ENCODE results near the gene ARID1A.

DNA sequence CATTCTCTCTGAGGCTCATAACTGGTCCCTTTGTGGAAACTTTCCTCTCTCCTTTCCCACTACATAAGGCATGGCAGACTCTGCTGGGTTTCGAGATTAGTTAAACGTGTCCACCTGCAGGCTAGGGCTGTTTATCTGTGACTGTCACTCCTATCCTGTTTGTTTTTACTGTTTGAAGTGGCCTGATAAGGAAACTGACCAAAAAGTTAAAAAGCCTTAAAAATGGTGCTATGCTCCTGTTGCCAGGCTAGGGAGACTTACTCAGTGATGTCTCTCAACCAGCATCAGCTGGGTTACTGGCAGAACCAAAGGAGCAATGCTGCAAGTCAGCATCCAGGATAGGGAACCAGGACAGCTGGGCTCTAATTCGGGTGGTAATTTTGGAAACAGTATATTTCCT lies 95.8 kb downstream of the ARID1A start:
- TF ChIP-seq YY1 (IDR thresholded peaks at IDR 0.05; ENCODE audit: low read depth) (no peak), TAF1 (IDR thresholded peaks at IDR 0.05; ENCODE audit: low read depth) (no peak), EP300 (IDR thresholded peaks at IDR 0.05; ENCODE audit: borderline replicate concordance) (no peak), ZBTB7A (IDR thresholded peaks at IDR 0.05; ENCODE audit: low read depth) (no peak), CEBPB (IDR thresholded peaks at IDR 0.05) (no peak)
- TF ChIP-seq, protein P1, sequence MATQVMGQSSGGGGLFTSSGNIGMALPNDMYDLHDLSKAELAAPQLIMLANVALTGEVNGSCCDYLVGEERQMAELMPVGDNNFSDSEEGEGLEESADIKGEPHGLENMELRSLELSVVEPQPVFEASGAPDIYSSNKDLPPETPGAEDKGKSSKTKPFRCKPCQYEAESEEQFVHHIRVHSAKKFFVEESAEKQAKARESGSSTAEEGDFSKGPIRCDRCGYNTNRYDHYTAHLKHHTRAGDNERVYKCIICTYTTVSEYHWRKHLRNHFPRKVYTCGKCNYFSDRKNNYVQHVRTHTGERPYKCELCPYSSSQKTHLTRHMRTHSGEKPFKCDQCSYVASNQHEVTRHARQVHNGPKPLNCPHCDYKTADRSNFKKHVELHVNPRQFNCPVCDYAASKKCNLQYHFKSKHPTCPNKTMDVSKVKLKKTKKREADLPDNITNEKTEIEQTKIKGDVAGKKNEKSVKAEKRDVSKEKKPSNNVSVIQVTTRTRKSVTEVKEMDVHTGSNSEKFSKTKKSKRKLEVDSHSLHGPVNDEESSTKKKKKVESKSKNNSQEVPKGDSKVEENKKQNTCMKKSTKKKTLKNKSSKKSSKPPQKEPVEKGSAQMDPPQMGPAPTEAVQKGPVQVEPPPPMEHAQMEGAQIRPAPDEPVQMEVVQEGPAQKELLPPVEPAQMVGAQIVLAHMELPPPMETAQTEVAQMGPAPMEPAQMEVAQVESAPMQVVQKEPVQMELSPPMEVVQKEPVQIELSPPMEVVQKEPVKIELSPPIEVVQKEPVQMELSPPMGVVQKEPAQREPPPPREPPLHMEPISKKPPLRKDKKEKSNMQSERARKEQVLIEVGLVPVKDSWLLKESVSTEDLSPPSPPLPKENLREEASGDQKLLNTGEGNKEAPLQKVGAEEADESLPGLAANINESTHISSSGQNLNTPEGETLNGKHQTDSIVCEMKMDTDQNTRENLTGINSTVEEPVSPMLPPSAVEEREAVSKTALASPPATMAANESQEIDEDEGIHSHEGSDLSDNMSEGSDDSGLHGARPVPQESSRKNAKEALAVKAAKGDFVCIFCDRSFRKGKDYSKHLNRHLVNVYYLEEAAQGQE (IDR thresholded peaks at IDR 0.05; ENCODE audit: low read depth), result no peak

Measured in Ishikawa (cell line).